NCI-H146 (cell line): ENCODE measurements around the gene ASXL1.

Source experiments
- DNase-seq: peaks from one replicate; lab custom pipeline; 2025; lab: John Stamatoyannopoulos, UW

Gene ASXL1

GRCh38 chr20:32453467-32454163 is 95.5 kb downstream of the ASXL1 start:
- DNase-seq = no peak

- no peak for DNase-seq
Measured at GRCh38 chr20:32454164-32455145, 96.3 kb downstream of the ASXL1 start.

DNA sequence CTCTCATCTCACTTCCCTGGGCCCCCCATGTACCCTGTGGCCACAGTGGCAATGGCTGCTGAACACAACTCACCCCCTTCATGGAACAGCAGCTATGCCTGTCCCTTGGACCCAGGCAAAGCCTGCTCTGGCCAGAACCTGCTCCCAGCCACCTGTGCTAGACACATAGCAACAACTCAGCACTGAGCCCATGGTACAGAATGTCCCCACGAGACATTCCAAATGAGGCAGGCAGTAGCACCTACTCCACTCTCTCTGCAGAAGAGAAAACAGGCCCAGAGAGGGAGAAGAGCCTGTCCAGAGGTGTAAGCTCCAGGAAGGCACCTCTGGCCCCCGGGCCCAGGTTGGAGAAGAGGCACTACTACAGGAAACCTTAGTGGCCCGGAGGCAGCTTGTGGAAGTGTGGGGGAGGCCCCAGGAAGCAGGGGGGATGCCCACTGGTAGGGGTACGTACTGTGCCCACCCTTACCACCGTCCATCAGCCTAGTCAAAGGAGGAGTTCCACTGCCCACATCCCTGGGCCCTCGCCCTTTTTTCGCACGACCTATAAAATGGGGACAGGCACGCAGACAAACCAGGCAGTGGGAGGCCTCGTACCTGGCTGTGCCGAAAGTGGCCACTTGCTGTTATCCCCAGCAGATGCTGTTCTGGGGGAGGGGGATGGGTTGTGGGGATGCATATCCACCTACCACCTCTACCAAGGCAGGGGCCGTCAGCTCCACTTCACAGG is 97.2 kb downstream of the ASXL1 start:
- DNase-seq = no peak

DNA sequence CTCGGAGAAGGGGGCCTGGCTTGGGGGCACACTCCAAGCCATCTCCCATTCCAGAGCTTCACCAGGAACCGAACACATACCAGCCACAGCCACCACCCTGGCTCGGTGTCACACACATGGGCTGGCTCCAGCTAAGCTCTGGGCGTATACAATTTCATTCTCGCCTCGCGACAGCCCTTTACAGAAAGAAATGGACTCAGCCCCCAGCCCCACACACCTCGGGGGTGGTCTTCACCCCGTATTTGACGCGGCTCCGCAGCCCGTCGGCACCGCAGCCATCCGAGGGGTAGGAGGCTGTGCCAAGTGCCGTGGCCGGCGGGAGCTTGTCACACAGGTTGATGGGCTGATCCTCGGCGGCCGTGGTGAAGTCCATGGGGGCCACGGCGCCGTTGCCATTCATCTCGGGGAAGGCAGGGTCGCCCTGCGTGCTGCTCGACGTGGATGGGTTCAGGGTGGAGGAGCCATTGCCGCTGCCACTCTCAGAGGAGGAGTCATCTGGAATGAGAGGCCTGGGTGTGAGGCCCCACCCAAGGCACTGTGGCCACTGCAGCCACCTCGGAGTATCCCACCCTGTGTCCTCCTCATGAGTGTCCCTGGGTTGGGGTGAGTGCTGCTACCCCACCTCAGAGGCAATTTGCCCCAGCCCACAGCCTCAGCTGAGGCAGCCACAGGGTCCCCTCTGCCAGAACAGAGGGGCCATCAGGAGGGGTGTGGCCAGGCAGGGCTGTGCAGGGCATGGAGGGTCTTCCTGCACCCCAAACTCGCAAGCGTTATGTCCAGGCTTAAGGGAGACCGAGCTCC is 98.0 kb downstream of the ASXL1 start:
- DNase-seq = no peak

DNA sequence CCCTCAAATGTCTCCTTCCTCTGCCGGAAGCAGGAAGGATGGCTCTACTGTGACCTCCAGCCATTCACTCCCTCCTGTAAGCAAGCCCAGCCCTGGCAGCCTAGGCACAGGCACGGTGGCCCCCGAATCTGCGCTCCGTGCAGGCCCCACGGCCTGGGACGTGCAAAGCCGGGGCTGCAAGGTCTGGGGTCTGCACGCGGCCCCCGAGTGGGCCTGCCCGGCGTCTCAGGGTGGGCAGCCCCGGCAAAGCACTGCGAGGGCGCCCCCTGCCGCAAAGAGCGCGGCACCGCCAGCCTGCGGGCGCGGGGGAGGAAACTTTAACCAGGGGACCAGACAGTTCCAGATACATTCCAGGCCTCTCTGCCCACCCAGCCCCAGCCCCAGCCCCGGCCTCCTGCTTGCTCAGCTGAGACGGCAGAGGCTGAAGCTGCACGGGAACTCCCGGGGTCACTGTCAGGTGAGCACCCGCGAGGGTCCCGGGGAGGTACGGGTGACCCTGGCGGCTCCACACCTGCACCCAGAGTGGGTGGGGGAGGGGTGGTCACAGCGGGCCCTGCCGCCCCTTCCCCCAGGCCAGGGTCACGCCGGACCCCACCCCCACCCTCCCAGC is 98.8 kb downstream of the ASXL1 start:
- DNase-seq = no peak

- no peak for DNase-seq
Measured at GRCh38 chr20:32457479-32457986, 99.4 kb downstream of the ASXL1 start.

- DNase-seq = no peak
Measured at GRCh38 chr20:32458061-32458836, 100.1 kb downstream of the ASXL1 start.

GRCh38 chr20:32458837-32459220 is 100.7 kb downstream of the ASXL1 start:
- no peak for DNase-seq

DNA sequence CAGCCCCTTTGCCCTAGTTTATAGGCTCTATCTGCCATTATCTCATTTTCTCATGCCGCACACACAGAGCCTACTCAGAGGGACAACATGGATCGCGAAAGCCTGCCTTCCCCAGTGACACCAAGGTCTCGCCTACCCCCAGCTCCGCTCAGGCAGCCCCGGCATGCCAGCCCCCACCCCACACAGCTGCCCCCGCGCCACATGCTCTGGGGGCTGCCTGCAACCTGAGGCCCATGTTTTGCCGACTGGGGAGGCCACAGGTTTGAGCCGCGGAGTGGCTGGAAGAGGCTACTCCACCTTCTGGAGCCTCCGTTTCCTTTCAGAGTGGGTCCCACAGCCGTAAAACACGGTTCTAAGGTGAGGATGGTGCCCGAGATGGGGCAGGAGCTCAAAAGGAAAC is 102.1 kb downstream of the ASXL1 start:
- no peak for DNase-seq

GRCh38 chr20:32460683-32461320 is 102.7 kb downstream of the ASXL1 start:
- no peak for DNase-seq

GRCh38 chr20:32461836-32462600 is 103.9 kb downstream of the ASXL1 start:
- no peak for DNase-seq

GRCh38 chr20:32462900-32463641 is 104.9 kb downstream of the ASXL1 start:
- no peak for DNase-seq

DNA sequence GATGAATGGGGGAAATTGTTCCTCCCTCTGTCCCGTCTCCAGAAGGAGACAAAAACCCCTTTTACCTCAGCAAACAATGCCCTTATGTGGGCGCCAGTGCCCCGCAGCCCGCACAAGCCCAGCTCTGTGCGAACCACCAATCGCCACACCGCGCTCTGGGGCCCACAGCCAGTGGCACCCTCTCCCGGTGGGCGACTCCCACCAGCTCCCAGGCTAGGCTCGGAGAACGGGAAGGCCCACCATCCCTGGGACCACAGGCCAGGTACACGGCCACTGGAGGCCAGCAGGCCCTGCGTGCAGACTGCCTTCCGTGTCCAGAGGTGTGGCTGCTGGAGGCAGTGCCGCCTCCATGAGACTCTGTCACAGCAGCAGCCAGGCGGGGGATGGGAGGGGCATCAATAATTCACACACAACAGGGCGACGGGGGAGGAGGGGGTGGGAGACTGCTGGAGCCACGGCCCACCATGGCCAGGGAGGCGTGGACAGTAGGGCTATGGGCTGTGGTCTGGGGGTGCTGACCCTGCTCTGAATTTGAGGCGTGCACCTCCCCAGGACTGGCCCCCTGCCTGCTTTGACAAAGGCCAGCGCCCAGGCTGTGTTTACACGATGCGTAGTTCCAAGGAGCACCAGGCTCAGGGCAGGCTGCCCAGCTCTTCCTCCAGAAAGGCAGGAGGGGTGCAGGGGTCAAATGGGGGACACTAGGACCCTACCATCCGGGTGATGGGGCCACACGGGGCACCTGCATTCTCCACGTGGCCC is 105.7 kb downstream of the ASXL1 start:
- no peak for DNase-seq

- no peak for DNase-seq
Measured at GRCh38 chr20:32464401-32465091, 106.4 kb downstream of the ASXL1 start.

DNA sequence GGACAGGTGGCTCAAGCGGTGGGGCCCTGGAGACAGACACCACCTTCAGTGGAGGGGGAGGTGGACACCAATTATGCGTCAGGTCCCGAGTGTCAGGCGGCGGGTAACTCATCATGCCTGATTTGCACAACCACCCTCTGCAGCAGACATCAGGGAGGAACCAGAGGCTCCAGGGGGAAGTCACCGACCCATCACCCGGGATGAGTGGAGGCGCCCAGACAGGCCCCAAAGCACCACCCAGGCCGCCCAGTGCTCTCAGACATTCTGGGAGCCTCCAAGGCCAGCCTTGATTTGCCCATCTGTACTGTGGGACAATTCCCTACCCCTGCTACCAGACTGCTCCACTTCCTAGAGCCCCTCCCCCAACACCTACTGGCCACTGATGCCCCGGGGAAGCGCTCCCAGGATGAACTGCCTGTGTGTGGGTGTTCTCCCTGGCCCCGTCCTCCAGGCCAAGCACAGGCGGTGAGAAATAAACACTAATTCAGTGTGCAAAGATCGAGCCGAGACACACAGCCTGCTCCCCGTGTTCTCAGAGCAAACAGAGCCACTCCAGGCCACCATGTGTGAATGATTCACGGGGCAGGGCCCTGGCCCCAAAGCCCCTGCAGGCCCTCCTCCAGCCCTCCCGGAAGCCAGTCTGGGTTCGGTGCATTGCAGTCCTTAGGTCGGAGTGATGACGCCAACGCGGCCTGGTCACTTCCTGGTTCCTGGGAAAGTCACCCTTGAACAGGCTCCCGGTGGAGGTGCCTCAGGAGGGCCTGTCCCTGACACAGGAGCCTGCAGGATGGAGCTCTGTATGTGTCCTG is 107.2 kb downstream of the ASXL1 start:
- no peak for DNase-seq
